ENCODE results near the gene TMEM121.
A peak's percentile ranks its signal among the peaks of the same experiment; 100 is the strongest.

TMEM121 gene
- total RNA-seq: 0.76 to 2.2 (median 1.9) reads per million in 4 donors

DNA sequence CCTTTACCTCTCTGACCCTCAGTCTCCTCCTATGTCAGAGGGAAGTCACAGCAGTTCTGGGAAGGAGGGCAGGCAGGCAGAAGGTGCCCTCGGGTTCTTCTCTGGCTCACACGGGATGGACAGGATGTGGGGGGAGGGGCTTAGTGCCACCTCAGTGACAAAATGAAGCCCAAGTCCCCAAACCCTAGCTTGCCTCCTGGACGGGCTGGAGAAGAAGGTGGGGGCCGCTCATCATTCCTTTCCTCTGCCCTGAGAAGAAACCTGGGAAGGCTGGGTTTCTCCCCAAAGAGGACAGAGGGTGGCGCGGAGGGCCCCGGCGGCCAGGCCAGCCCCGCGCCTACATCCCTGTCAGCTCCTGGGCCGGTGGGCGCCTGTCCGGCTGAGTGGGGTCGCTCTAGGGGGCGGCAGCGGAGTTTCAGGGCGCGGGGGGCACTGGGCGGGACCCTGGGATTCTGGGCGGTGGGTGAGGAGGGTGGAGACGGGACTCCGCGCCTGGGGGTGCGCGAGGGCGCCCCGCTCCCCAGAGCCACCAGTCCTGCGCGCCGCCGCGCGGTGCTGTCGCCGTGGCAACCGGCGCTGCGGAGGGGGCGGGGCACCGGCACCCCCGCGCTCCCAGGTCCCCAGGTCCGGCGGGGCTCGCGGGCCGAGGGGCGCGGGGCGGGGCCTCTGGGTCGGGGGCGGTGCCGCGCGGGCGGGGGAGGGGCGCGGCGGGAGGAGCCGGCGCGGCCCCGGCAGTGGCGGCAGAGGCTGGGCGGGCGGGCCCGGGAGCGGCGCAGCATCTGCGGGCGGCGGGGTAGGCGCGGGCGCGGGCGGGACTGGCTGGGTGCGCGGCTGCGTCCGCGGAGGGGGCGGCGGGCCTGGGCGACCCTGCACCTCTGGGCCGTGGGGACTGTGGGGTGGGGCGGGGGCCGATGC lies at the start of gene TMEM121:
Gene TMEM121, plus strand, starts transcription at position 723 of the 915 bp plus-strand sequence. CDS start 2,252 bp downstream, outside the sequence.
- peak in 1 of 5 donors; percentile 53 for DNase-seq

DNA sequence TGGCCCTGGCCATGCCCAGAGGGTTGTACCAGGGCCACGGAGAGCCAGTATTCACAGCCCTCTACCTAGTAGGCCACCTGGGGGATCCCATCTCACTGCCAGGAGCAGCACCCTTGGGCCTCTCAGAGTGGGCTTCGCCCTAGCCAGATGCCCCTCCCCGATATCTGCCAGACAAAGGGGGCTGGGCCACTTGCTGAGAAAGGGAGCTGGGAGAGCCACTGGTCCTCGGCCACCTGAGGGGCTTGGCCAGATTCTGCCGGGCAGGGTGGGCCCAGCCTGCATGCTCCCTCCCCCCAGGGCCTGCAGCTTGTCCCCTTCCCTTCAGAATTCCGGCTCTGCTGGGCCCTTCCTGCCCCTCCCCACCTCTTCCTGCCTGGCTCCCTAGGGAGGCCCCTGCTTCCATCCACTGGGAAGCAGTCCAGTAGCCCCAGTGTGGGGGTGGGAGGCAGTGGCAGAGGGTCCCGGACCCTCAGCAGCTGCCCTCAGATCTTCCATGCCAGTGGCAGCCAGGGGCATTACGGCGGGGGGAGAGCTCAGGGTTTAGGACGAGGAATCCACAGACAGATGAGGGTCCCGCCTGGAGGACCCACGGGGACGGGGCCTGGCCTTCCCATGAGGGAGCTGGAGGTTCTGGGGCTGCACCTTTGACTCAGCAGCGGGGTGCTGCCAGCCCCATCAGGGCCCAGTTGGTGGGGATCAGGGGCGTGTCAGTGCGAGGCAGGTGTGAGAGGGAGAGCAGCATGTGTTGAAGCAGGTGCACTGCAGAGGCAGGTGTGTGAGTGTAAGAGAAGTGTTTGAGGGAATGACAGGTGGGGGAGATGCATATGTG lies 49.3 kb upstream of the TMEM121 start:
- no peak for DNase-seq

DNA sequence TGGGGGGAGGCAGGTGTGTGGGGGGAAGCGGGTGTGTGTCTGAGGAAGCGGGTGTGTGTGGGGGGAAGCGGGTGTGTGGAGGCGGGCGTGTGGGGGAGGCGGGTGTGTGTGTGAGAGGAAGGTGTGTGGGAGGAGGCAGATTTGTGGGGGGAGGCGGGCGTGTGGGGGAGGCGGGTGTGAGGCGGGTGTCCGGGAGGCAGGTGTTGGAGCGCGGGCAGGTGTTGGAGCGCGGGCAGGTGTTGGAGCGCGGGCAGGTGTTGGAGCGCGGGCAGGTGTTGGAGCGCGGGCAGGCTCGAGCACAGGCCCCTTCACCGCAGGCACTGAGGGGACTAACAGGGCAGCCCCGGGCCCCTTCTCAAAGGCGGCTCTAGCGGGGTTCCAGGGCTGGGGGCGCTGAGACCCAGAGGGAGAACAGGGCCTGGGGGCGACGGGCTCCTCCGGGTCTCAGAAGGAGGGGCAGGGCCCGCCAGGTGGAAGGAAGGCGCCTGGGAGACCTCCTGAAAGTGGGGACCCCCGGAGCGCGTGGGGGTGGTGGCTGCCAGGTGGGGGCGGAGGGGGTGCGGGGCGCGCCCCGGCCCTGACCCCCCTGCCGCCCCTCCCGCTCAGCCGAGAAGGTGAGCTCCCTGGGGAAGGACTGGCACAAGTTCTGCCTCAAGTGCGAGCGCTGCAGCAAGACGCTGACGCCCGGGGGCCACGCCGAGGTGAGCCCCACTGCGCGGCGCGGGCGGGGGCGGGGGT lies 48.6 kb upstream of the TMEM121 start:
- DNase-seq: peak in 4 of 5 donors; percentile 72 to 83 (median 80)

DNA sequence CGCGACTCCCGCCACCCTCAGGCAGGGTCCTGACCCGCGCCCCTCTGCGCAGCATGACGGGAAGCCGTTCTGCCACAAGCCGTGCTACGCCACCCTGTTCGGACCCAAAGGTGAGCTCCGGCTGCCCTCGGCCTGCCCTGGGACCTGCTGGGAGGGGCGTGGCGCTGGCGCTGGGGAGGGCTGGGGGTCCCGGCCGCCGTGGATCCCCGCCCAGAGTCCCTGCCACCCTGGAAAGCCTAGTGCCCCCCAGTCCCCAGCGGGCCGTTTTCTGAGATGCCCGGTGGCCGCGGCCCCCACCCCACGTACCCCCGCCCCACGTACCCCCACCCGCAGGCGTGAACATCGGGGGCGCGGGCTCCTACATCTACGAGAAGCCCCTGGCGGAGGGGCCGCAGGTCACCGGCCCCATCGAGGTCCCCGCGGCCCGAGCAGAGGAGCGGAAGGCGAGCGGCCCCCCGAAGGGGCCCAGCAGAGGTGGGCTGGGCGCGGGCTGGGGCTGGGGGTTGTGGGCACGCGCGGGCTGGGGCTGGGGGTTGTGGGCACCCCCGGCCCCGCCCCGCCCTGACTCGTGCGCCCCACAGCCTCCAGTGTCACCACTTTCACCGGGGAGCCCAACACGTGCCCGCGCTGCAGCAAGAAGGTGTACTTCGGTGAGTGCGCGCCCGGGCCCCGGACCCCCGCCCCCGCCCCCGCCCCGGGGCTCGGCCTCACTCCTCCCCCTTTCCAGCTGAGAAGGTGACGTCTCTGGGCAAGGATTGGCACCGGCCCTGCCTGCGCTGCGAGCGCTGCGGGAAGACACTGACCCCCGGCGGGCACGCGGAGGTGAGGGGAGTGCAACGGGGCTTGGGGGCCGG lies 47.8 kb upstream of the TMEM121 start:
- peak in 3 of 5 donors; percentile 50 to 67 (median 55) for DNase-seq

DNA sequence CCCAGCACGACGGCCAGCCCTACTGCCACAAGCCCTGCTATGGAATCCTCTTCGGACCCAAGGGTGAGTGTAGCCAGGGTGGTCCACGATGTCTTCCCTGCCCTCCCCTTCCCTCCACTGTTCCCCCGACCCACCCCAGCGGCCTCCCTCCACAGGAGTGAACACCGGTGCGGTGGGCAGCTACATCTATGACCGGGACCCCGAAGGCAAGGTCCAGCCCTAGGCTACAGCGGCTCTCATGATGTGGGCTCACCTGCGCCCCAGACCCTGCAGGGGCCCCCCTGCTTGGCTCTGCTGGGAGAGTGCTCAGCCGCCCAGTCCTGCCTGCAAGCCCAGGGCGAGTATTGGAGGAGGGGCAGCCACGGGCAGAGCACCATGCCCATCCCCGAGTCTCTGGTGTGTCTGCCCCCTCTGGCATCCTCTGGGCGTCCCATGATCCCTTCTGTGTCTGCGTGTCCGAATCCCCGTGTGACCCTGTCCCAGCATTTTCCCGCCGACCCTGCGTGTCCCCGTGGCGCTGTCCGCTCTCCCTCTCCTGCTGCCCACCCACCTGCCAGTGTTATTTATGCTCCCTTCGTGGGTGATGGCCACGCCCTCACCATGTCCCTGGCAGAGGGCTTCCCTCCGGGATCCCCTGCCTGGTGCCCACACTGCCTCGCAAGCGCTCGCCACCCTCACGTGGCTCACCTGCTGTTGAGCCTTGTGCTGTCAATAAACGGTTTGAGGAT lies 46.8 kb upstream of the TMEM121 start:
- no peak for DNase-seq

DNA sequence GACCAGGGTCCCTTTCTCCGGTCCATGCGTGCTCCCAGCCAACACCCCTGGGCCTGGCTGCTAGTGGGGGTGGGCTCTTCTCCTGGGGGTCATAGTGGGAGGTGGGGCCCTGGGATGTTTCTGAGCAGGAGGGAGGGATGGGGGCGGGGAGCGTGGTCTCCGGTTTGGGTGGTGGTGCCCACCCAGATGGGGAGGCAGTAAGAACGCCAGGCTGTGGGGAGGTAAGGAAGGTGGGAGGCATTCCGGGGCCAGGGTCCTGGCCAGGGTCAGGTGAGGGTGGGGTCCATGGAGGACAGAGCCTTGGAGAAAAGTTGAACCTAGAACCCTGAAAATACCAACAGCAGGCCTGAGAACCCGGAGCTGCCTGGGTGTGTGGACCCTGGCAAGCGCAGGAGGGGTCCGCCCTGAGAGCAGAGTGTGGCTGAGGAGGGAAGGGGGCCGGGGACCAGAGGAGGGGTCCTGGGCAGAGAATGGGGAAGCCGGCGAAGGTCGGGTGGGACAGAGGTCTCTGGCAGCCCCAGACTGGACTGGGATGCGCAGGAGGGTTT lies 46.1 kb upstream of the TMEM121 start:
- DNase-seq: no peak

DNA sequence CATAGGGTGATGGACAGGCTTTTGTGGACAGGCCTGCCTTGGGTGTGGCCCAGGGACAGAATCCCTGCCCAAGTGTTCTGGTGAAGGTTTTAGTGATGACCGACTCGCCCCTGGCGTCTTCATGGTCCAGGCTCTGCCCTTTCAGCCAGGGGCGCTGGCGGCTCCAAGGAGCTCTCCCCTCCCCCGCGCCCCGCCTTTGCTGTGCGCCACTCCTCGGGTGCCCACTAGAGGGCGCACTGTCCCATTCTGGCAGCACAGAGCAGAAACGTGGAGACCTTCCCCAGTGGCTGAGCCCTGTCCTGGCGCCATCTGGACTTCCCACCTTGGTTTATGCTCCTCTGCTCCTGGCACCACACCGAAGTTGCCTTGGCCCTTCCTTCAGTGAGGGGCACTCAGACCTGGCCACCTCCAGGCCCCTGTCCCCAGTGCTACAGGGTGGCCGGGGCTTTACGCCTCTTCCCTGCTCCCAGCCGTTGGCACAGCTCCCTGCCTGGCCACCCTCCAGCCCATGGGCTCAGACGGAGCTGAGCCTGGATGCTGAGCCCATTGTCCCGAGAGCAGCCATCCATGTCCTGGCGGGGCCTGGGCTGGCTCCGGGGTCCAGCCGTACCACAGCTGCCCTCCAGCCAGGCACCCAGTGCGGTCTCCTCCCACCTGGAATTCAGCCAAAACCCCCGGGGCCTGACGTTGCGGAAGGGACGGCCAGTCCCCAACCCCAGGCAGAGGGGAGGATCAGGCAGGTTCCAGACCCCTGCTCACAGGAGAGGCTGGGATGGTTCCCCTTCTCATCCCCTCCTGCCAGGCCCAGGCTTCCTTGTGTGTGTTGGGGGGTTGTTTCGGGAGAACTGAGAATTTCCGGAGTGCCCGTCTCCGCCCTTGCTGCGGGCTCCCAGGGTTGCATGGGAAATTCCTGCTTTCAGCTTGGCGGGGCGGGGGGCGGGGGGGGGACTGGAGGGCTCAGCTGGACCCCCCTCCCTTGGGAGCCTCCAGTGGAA lies 45.3 kb upstream of the TMEM121 start:
- DNase-seq: peak; percentile 76 to 89 (median 86)

DNA sequence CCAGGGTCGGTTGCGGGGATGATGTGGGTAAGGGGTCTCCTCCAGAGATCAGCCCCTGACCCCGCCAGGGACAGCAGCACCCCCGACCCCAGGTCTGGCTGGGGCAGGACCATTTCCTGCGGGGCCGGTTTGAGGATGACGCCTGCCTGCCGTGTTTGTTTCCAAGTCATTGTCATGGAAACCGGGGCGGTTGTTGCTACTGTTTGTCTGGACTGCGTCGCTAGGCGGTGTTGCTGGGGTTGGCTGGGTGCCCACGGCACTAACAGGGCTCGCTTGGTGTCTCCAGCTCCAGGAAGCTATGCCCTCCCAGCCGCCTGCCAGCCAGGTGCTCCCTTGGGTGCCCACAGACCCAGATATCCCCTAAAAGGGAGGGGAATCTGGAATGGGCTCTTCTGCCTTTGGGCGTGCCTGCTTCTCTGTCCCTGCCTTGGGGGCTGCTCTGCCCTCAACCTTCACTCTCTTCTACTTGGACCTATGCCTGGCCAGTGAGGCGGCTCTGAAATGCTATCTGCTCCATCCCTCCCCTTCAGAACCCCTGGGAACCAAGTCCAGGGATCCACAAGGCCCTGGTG lies 44.4 kb upstream of the TMEM121 start:
- peak; percentile 95 to 97 (median 96) for DNase-seq

DNA sequence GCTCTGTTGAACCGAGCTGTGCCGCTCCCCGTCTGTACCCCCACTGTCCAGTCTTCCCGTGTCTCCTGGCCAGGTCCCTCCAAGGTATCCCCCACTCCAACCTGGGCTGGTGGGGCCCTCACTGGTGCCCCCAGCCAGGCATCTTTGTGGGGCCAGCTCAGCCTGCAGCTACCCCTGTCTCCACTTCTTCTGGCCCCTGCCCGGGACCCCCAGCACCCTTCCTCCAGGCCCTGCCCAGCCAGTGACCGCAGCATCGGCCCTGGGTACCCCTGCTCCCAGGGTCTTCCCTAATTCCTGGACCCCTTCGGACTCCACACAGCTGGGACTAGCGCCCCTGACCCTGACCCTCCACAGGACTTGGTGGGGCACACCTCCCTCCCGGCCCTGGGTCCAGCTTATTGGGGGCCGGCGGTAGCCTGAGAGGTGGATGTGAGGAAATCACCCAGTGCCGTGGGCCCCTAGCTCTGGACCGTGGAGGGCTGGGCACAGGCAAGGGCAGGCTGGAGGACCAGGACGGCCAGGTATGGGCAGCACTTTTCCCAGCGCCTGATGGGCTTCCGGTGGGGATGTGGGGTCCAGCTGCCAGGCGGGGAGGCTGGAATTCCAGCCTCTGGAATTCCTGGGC lies 43.8 kb upstream of the TMEM121 start:
- DNase-seq: no peak

DNA sequence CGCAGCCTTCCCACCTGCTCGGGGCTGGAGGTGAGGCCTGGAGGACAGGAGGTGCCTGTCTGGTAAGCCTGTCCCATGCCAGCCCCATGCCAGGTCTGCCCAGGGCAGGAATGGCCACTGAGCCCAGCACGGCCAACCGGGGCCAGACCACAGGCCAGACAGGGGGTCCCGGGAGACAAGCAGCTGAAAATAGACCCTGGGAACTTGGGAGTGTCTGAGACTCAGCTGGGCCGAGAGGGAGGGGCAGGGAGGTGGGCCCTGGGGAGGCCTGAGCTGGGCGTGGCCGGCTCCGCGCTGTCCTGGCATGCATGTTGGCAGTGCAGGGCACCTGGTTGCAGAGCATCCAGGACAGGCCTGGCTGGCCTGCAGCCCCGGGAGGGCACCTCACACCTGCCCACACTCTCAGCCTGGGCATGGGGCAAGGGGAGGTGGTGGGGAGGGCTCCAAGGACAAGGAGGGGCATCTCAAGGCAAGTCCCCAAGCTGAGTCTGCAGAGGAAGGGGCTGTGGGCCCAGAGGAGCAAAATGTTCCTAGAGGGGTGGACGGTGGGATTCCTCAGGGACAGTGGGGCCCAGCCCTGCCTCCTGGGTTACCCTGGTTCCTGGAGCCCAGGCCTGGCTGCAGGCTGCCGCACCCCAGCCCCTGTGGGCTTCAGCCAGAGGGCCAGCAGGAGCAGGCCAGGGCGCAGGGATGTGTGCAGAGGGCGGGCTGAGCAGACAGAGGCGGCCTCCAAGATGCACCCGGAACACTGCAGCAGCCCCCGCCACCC lies 42.9 kb upstream of the TMEM121 start:
- no peak for DNase-seq

DNA sequence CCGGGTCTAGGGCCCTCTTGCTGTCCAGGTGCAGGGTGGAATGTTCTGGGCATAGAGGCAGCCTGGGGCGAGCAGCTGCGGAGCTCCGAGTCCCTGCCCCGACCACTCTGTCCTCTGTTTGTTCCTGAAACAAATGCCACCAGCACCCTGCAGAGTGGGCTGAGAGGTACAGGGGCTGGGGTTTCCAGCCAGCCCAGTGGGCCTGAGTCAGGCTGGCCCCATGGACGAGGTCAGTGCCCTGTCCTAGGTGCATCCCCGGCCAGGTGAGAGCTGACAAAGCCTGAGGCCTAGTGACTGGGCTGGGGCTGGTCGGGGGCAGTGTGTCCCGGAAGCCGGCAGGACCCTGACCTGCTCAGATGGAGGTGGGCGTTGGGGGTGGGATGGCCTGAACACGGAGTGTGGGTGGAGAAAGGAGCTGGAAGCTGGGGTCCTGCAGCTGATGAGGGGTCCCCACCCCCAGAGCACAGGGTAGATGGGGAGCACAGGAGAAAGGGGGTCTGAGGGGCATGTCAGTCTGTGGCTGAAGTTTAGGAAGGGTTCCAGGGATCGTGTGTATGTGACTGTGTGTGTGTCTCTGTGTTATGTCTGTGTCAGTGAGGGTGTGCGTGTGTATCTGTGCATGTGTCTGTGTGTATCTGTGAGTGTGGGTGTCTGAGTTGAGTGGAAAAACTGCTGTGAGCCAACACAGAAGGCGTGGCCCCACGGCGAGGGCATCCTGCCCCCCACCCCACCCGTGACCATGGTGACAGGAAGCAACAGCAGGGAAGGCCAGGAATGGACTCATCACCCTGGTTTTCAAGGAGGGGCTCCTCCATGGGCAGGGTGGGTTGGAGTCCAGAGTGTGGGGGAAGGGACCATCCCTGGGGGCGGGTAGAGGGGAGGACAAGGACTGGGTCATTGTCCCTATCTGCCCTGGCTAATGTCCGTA lies 42.0 kb upstream of the TMEM121 start:
- DNase-seq: peak in 3 of 5 donors; percentile 33 to 65 (median 49)

DNA sequence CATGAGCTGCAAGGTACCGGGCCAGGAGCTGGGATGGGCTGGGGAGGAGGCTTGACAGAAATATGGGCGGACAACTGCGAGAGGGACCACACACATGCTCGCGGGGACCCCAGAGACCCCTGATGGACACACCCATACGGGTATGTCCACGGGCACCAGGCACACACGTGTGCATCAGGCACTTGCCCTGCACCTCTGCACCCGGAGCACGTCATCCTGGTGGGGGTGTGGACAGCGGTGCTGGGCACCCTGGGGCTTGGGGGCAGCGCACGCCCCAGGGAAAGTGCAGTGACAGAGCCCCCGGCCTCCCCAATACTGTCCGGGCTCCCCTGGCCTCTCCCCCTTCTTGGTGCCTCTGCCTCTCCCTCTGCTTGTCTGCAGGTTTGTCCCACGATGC lies 41.4 kb upstream of the TMEM121 start:
- DNase-seq: no peak

DNA sequence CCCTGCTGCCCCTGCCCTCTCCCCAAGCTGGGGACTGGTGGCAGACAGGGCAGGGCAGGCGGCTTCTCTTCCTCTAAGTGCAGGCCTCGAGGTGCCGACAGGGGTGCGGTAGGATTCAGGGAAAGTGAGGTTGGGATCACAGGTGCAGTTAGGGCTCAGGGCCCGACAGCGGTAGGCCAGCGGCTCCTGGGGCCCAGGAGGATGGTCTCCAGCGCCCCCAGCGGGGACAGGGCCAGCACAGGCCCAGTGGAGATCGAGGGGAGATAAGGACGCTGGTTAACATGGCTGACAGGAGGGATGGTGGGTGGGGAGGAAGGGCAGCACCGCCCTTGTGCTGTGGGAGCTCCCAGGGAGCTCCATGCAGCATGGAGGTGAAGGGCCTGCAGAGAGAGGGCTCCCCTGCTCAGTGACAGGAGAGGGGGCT lies 40.6 kb upstream of the TMEM121 start:
- DNase-seq: peak; percentile 46 to 66 (median 56)

DNA sequence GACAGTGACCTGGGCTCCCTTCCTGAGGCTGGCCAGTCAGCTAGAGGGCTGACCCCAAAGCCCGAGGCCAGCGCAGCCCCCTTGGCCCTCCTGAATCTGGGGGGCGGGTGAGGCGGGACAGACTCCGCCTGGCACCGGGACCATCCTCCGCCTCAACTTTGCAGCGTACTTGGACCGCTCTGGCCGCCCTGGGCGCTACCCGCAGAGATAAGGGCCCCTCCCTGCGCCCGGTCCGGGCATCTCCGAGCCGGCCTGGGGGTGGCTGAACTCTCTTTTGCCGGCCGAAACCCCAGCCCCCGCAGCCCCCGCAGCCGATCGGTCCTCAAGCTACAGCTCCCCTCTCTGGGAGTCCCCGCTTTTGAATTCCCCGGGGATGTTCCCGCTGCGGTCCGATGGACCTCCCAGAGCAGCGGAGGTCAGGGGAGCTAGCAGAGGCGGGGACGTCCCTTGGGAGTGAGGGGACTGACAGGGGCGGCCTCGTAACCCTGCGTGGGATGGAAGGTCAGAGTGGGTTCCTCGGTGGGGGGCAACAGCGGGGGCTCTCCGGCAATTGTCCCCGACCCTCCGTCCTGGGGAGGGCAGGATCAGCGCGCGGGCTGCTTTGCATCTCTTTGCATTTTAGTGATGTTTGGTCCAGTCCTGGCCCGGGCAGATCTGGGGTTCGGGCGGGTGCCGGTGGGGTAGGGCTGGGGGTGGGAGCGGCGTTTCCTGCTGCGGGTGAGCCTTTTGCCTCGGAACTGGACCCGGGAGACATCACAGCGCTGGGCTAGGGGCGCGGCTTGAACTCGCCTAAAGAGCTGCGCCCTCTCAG lies 40.0 kb upstream of the TMEM121 start, which contains the start of gene CRIP1:
Gene CRIP1, plus strand, starts transcription at position 724 of the 811 bp plus-strand sequence. CDS start 374 bp downstream, outside the sequence.
- DNase-seq: no peak

DNA sequence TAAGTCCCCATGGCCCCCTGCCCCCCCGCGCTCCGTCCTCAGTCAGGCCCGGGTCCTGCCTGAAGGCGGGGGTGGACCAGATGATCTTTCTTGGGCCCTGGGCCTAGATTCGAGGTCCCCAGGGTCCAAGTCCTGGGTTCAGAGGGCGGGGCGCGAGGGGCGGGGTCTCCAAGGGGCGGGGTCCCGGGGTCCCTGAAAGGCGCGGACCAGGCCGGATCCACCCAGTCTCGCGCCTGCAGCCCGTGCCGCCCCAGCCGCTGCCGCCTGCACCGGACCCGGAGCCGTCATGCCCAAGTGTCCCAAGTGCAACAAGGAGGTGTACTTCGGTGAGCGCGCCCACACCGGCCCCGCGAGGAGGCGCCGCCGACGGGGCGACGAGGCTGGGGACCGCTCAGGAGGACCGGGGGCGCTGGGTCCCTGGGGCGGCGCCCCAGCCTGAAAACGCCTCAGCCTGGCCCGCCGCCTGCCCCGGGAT lies 39.4 kb upstream of the TMEM121 start:
- DNase-seq: peak; percentile 39 to 69 (median 56)

Data from T-helper 1 cell (primary cell).